Activated gamma-delta T cell treated with Interleukin-2 at 50 U/mL for 16 hours (primary cell): ENCODE data around the gene FUZ.

Source experiments
- DNase-seq: peaks from one replicate; pipeline ENCODE4 v3.0.0-alpha.2; 2020

FUZ gene

DNA sequence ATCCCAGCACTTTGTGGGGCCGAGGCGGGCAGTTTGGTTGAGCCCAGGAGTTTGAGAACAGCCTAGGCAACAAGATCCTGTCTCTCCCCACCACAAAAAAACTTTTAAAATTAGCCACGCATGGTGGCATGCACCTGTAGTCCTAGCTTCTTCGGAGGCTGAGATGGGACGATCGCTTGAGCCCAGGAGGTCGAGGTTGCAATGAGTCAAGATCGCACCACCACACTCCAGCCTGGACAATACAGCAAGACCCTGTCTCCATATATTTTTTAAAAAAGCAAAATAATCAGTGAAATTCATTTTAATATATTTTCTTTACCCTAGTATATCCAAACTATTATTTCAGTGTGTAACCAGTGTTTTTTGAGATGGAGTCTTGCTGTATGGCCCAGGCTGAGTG, 38.1 kb downstream of the FUZ start:
- DNase-seq = no peak

DNA sequence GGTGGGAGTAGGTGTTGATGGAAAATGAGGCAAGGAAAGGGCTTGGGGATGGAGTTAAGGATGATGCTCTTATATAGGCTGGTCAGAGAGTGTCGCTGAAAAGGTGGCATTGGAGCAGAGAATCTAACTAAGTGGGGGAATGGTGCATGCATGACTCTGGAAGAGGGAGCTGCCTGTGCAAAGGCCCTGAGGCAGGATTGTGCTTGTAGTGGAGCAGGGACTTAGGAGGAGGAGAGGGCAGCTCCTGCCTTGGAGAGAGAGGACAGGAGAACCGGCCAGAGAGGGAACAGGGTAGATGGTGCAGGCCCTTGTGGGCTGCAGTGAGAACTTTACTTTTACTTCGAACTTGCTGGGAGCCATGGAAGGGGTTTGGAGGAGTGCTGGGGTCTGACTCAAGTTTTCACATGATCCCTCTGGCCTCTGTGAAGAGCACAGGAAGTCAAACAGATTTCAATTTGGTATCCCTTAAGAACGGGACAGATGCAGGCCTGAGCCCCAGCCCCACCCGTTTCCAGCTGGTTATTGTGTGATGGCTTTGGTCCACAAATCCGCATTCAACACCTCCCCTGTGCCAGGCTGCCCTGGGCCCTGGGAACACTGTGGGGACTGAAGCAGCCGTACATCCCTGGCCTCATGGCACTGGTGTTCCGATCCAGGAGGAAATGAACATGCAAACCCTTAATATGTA, 39.3 kb downstream of the FUZ start:
- DNase-seq = no peak

DNA sequence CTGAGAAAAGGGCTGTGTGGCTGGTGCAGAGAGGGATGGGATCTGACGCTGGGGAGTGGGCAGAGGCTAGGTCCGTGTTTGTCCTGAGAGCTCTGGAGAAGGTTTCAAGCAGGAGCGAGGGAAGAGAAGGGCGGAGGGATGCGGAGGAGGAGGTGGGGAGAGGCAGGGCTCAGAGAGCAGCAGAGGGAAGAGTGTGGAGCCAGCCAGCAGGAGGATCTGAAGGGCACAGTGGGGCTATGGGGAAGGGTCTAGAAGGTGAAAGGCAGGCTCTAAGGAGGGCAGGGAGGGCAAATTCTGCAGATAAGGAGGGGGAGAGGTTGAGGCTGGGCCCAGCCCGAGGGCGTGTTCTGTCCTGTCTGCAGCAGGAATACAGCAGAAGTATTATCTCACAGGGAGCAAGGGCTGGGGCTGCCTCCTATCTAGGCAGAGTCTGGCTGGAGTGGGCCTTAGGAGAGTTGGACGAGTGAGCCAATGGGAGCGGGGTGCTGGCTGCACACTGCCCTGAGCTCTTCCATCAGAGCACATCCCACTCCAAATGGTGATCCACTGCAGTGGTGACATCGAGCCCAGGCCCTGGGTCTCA, 40.2 kb downstream of the FUZ start:
- no peak for DNase-seq

DNA sequence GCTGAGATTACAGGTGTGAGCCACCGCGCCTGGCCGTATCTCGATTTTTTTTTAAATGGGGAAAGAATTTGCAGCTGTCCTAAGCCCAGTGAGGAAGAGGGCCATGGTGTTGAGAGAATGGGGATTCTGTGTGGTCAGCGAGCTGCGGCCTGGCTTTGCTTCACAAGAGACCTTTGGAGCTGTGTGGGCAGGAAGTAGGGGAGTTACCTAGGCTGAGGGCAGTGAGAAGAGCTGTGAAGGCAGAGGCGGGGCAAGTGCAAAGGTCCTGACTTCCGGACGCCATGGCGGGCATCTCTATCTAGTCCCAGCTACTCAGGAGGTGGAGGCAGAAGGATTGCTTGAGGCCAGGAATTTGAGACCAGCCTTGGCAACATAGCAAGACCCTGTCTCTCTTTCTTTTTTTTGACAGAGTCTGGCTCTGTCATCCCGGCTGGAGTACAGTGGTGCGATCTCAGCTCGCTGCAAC, 41.4 kb downstream of the FUZ start:
- no peak for DNase-seq

DNA sequence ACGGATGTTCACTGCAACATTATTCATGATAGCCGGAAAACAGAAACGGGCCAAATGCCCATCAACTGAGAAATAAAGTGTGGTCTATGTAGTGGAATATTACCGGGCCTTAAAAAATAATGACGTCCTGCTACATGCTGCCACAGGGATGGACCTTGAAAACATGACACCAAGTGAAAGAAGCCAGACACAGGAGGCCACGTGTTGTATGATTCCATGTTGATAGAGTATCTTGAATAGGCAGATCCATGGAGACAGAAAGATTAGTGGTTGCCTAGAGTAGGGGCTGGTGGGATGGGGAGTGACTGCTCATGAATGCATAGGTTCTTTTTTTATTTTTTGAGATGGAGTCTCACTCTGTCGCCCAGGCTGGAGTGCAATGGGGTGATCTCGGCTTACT, 42.6 kb downstream of the FUZ start:
- no peak for DNase-seq

DNA sequence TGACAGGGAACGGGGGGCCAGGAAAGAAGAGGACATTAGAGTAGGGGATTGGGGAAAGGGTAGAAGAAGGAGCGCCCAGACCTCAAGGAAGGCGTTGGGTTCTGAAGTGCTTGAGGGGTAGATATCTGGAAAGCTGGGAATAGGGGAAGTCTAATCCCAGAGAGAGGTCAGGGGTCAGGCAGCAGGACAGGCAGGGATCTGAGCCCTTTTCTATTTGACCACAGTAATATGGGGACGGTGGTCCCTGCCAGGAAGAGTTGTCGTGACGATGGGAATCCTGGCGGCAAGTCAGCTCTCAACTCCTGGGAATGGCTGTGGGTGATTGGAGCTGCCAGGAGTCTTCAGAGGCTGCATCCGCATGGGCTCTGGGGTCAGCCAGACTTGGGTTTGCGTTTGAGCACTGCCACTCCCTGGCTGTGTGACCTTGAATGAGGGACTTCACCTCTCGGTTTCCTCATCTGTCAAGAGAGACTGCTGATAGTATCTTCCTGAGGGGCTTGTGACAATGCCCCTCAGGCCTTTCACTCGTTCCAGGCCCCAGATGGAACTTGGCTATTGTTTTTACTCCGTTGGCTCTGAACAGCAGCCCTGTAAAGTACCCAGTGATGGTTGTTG, 45.0 kb downstream of the FUZ start:
- no peak for DNase-seq

DNA sequence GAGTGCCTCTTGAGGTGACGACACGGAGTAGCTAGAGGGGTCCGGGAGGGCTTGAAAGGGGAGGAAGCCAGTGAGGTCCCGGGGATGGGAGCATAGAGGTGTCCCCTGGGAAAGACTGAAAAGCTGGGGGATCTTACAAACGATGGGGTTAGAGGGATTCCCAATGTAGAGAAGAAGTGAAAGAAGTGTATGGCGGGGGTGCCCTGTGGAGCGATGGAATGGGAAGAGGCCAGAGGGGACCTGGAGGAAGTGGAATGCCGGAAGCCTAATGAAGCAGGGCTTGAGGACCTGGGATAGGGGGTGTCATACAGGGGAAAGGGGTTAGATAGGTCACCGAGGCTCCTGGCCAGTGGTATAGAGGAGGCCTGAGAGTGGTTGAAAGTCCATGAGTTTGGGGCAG, 45.7 kb downstream of the FUZ start:
- DNase-seq = no peak

DNA sequence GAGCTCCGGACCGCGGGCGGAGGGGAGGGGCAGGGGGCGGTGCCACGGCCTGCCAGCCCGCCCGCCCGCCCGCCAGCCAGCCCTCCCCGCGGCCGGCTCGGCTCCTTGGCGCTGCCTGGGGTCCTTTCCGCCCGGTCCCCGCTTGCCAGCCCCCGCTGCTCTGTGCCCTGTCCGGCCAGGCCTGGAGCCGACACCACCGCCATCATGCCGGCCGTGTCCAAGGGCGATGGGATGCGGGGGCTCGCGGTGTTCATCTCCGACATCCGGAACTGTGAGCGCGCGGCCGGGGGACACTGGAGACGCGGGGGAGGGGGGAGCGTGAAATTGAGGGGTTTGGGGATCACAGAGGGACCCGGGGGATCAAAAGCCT, 46.2 kb downstream of the FUZ start, which contains the start of gene AP2A1:
AP2A1 (plus strand) TSS at position 72 of the 370 bp plus-strand sequence; CDS start at position 205, 133 bp downstream.
- DNase-seq = no peak

DNA sequence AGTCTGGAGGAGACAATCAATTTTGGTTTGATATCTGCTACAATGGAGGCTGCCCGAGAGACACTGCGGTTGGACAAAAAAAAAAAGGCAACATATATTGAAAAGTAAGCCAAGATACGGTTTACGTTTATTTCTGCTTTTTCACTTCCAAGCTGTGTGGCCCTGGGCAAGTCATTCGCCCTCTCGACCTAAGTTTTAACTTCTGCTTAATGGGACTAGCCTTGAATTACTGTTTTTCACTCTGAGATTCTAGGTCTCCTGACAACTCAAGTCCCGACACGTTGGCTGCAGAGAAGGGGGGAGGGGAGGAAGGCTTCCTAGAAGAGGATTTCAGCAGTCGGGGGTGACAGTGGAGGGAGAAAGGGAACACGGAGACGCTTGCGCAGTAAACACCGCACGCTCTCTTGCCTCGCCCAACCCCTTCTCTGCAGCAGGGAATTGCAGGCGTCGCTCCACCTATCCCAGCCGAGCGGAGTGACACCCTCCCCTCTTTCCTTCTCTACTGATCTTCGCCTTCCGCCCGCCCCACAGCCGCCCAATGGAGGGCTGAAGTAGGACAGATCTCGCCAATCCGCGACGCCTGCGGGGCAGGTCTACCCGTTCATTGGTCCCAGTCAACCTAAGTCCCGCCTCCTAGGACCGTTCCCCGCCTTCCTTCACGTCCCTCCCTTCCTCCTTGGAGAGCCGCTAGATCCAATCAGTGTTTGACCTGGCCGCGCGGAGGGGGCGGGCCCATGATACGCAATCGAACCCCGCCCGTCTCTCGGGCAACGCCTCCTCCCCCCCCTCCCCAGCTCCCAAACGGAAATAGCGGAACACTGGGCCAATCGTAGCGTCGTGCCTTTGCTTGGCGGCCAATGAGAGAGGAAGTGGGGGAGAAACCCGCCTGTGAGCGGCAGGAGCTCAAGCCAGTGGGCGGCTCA, 46.8 kb downstream of the FUZ start:
- peak; percentile 99 for DNase-seq

DNA sequence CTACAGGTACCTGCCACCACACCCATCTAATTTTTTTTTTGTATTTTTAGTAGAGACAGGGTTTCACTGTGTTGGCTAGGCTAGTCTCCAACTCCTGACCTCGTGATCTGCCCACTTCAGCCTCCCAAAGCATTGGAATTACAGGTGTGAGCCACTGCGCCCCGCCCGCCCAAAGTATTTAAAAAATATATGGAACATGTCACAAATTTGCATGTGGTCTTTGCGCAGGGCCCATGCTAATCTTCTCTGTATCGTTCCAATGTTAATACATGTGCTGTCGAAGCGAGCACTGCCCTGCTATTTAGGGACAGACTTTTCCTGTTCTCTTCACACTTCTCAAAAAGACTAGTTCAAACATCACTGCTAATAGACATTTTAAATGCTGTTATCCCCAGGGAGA, 48.8 kb downstream of the FUZ start:
- DNase-seq = no peak

DNA sequence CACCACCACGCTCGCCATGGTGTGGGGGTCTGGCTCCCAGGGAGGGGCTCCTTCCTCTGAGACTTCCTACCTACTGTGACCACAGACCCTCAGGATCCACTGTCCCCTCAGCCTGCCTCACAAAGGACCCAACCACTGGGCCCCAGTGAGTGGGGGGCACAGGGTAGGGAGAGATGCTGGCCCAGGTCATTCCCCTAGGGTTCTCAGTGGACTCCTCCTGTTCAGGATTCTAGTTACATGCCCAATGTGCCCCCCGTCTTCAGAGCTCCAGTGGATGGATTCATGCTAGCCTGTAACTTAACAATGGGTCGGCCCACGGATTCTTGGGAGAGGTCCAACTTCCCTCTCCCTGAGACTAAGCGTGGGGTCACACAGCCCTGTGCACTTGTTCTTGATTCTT, 49.9 kb downstream of the FUZ start, which contains the start of gene TSKS:
TSKS (minus strand) TSS at position 77 of the 400 bp plus-strand sequence; CDS start at position 18, 59 bp downstream.
- no peak for DNase-seq

DNA sequence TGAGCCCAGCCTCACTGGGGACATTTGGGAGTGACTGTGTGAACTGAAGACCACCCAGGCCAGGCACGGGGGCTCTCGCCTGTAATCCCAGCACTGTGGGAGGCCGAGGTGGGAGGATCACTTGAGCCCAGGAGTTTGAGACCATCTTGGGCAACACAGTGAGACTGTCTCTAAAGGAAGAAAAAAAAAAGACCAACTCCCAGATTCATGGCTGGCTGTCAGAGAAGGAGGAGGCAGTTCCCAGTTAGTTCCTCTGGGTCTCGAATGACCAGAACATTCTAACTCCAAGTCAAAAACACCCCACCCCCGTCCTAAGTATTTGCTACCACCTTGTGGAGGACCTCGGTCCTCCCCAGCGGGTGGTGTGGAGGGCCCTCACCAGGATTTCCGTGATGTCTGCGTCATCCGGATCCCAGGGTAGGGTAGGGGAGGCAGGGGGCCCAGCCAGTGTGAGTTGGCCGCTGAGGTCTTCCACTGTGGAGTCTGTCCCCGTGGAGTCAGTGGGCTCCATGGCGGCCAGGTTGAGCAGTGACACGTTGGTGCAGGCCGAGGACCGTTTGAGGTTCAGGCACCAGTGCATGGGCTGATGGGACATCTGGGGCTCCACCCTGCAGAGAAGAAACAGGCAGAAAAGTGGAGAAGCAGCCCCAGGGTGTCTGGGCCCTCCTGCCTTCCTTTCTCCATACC, 51.3 kb downstream of the FUZ start:
- DNase-seq = no peak

DNA sequence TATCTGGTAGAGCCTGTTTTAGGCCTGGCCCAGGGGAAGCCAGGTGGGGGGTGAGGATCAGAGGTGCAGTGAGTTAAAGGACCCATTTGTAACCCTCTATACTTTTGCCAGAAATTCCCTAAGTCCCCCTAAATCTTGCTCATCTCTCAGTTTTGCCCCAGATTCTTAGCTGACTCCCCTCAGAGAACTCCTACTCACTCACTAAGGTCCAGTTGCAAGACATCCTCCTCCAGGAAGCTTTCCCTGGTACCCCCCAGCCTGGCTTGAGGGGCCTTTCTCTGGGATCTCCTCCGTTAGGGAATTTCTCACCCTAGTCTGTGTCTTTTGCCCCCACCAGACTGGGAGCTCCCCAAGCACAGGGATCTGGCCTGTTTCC, 51.9 kb downstream of the FUZ start:
- DNase-seq = no peak

DNA sequence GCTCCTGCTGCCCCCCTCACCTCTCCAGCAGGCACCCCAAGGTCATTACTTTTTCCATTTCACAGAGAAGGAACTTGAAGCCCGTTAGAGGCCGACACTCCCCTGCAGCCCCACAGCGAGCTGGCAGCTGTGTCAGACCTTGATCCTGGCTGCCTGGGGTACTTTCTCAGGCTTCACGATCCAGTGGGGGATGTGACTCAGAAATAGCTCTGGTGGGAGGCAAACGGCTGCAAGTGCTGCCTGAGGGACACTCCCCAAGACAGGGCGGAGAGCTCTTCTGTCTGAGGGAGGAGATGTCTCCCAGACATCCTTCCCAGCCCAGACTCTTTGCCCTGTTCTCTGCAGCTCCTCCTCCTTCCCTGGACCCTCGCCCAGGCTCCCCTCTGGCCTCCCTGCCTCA, 54.8 kb downstream of the FUZ start:
- no peak for DNase-seq
